IMR-90 (cell line): ENCODE measurements around the gene PPP1R2. TPM values are rescaled to one million over a fixed set of nuclear protein-coding genes. Genes with fewer than 3 reads are reported as not detected.
"Not testable (repeated sequence)": the region's sequence is repeated elsewhere in the genome, so short reads cannot be mapped to it uniquely, and the experiment has no call there.

Experiments
- ATAC-seq: fragments of 200-7000 bp; cut with Tn5 transposase; 2 replicates; pipeline ENCODE4 v1.9.1; 2020; ENCODE audit warnings: low read depth, mild to moderate bottlenecking, moderate library complexity
- BruUV-seq: library from RNA; stranded (reverse); fragments of 400-500 nt; replicated peaks from 2 replicates; lab custom pipeline; 2021; lab: Mats Ljungman, UMichigan
- CTCF ChIA-PET: fragments of 300-600 bp; formaldehyde crosslinking; extraction: SDS; loops from one replicate; lab custom pipeline; 2021; ENCODE audit warnings: antibody characterized with exemption; lab: Yijun Ruan, JAX
- POLR2A ChIA-PET: fragments of 300-600 bp; sonication (Branson Sonifier 250); formaldehyde crosslinking; loops from one replicate; lab custom pipeline; 2022; ENCODE audit warnings: antibody characterized with exemption; ENCODE audit not compliant: unreplicated experiment; lab: Charles Lee
- DNase-seq: peaks from one replicate; pipeline ENCODE4 v3.0.0; 2013
- H2AFZ ChIP-seq: replicated peaks from 2 replicates; pipeline ENCODE3; 2013; ENCODE audit warnings: low read length, mild to moderate bottlenecking; ENCODE audit not compliant: poor library complexity
- H2AK5ac ChIP-seq: 2 replicates; pipeline ENCODE4 v1.6.1; 2013; ENCODE audit warnings: low read depth, low read length, inconsistent platforms
- H2AK9ac ChIP-seq: replicated peaks from 2 replicates; pipeline ENCODE3; 2013; ENCODE audit warnings: mild to moderate bottlenecking, low read depth, low read length, moderate library complexity; ENCODE audit not compliant: poor library complexity
- H2BK120ac ChIP-seq: 2 replicates; pipeline ENCODE4 v1.6.1; 2013; ENCODE audit warnings: low read depth, low read length, inconsistent platforms
- H2BK15ac ChIP-seq: 3 replicates; pipeline ENCODE4 v1.6.1; 2013; ENCODE audit warnings: low read depth, low read length, inconsistent platforms
- H2BK20ac ChIP-seq: 2 replicates; pipeline ENCODE4 v1.6.1; 2013; ENCODE audit warnings: low read depth, mild to moderate bottlenecking, inconsistent platforms, low read length, moderate library complexity
- H2BK5ac ChIP-seq: 2 replicates; pipeline ENCODE4 v1.6.1; 2013; ENCODE audit warnings: mild to moderate bottlenecking, low read depth, low read length, inconsistent platforms; ENCODE audit not compliant: poor library complexity, severe bottlenecking
- H3K14ac ChIP-seq: replicated peaks from 2 replicates; pipeline ENCODE4 v1.6.1; 2013; ENCODE audit warnings: low read depth, low read length, inconsistent platforms
- H3K18ac ChIP-seq: 2 replicates; pipeline ENCODE4 v1.6.1; 2013; ENCODE audit warnings: low read depth, low read length, control low read depth
- H3K23ac ChIP-seq: 2 replicates; pipeline ENCODE4 v1.6.1; 2013; ENCODE audit warnings: low read depth, low read length, inconsistent platforms
- H3K27ac ChIP-seq: 2 replicates; pipeline ENCODE4 v1.5.1; 2013; ENCODE audit warnings: mild to moderate bottlenecking, control low read depth, low read length; ENCODE audit not compliant: insufficient read depth
- H3K27me3 ChIP-seq: 2 replicates; pipeline ENCODE4 v1.6.1; 2013; ENCODE audit warnings: low read length; ENCODE audit not compliant: control insufficient read depth, insufficient read depth
- H3K36me3 ChIP-seq: 2 replicates; pipeline ENCODE4 v1.6.1; 2013; ENCODE audit warnings: low read length, mixed read lengths; ENCODE audit not compliant: control insufficient read depth, insufficient read depth
- H3K4ac ChIP-seq: 2 replicates; pipeline ENCODE4 v1.6.1; 2013; ENCODE audit warnings: low read depth, low read length, inconsistent platforms
- H3K4me1 ChIP-seq: 2 replicates; pipeline ENCODE4 v1.6.1; 2013; ENCODE audit warnings: low read length, mixed read lengths; ENCODE audit not compliant: control insufficient read depth, insufficient read depth
- H3K4me2 ChIP-seq: 2 replicates; pipeline ENCODE4 v1.6.1; 2013; ENCODE audit warnings: low read depth, mild to moderate bottlenecking, control low read depth, low read length, moderate library complexity
- H3K4me3 ChIP-seq: 2 replicates; pipeline ENCODE4 v1.5.1; 2013; ENCODE audit warnings: low read depth, mild to moderate bottlenecking, control low read depth, low read length, moderate library complexity; ENCODE audit not compliant: insufficient read depth
- H3K56ac ChIP-seq: 2 replicates; pipeline ENCODE4 v1.6.1; 2013; ENCODE audit warnings: low read length, inconsistent platforms; ENCODE audit not compliant: insufficient read depth; ENCODE audit errors: extremely low read depth
- H3K79me1 ChIP-seq, 2 experiments: 2 replicates each; pipeline ENCODE4 v1.6.1; 2013; ENCODE audit warnings: low read length in 2 of 2, inconsistent platforms in 1 of 2, low read depth in 1 of 2
- H3K9ac ChIP-seq: 2 replicates; pipeline ENCODE4 v1.6.1; 2013; ENCODE audit warnings: low read depth, low read length, control low read depth
- H3K9me1 ChIP-seq: 2 replicates; pipeline ENCODE4 v1.6.1; 2013; ENCODE audit warnings: low read length, inconsistent platforms; ENCODE audit not compliant: insufficient read depth
- H3K9me3 ChIP-seq: 2 replicates; pipeline ENCODE4 v1.6.1; 2013; ENCODE audit warnings: low read length; ENCODE audit not compliant: control insufficient read depth, insufficient read depth
- H4K20me1 ChIP-seq: 2 replicates; pipeline ENCODE4 v1.6.1; 2013; ENCODE audit warnings: low read length, inconsistent platforms; ENCODE audit not compliant: insufficient read depth
- H4K5ac ChIP-seq: 2 replicates; pipeline ENCODE4 v1.6.1; 2013; ENCODE audit warnings: mild to moderate bottlenecking, low read depth, low read length, control low read depth
- H4K8ac ChIP-seq, 2 experiments: 2 replicates each; pipeline ENCODE4 v1.6.1; 2013; ENCODE audit warnings: low read depth in 2 of 2, low read length in 2 of 2, control low read depth in 1 of 2, inconsistent platforms in 1 of 2
- H4K91ac ChIP-seq: 2 replicates; pipeline ENCODE4 v1.6.1; 2013; ENCODE audit warnings: low read depth, low read length, inconsistent platforms; ENCODE audit not compliant: insufficient read depth
- FOS ChIP-seq: fragments of 150-350 bp; IDR thresholded peaks from 2 replicates; pipeline ENCODE4 v1.6.1; 2016; ENCODE audit warnings: low read depth, low read length
- MAFK ChIP-seq: IDR thresholded peaks from 2 replicates; pipeline ENCODE4 v1.6.1; 2012; ENCODE audit warnings: low read depth, low read length, improper control_type of control experiment
- POLR2A ChIP-seq: IDR thresholded peaks from 2 replicates; pipeline ENCODE4 v1.6.1; 2012; ENCODE audit warnings: mild to moderate bottlenecking, low read depth, low read length
- SMC3 ChIP-seq: fragments of 150-350 bp; IDR thresholded peaks from 2 replicates; pipeline ENCODE4 v1.6.1; 2016; ENCODE audit warnings: low read depth, mild to moderate bottlenecking, antibody characterized with exemption, low read length, moderate library complexity
- WGBS, 2 experiments: methylation state at CpG; one replicate each; pipeline versions ENCODE4 v1.1.5 to v1.1.7; 2013; ENCODE audit warnings: missing lambda C conversion rate in 2 of 2; ENCODE audit not compliant: insufficient read length in 1 of 2; ENCODE audit errors: extremely low coverage in 2 of 2; 5-methylcytosine and 5-hydroxymethylcytosine counted together
- dilution Hi-C: fragments of 300-500 bp; cut with HindIII; formaldehyde crosslinking; loops from one replicate; pipeline ENCODE4 v1.14.3; 2018; ENCODE audit warnings: low sequenced_read_pairs; ENCODE audit not compliant: unreplicated experiment
- in situ Hi-C: fragments of 300-500 bp; cut with MboI; formaldehyde crosslinking; loops from 3 replicates; pipeline ENCODE4 v1.14.3; 2019; ENCODE audit warnings: low sequenced_read_pairs, inconsistent platforms, mixed read lengths
- intact Hi-C: fragments of 100-400 bp; cut with micrococcal nuclease; formaldehyde crosslinking; loops from 2 replicates; pipeline ENCODE4 v1.10.0; 2022
- polyA plus RNA-seq, 3 experiments: library from polyadenylated mRNA; depleted of rRNA; stranded (reverse); fragments of >200 nt; gene quantifications; 2 replicates each; pipeline ENCODE4 v1.2.3, GENCODE V29; 2012; ENCODE audit warnings: low replicate concordance in 1 of 3
- total RNA-seq: library from RNA; depleted of rRNA; stranded (reverse); fragments of >200 nt; gene quantifications from 2 replicates; pipeline ENCODE4 v1.2.3, GENCODE V29; 2012

Gene PPP1R2
- total and polyA plus RNA-seq, 2 of the 4 experiments (the other 2 are of a cell fraction) = 9.2 to 36.0 TPM

GRCh38 chr3:195517030-195517429, 26.1 kb downstream of the PPP1R2 start:
- Histone ChIP-seq H3K56ac (no peak overlapping the region), H2BK5ac (no peak overlapping the region), H3K4me2 (no peak overlapping the region), H3K4me3 (no peak overlapping the region), H4K8ac (no peak overlapping the region), H3K14ac (no peak overlapping the region), H3K27ac (no peak overlapping the region), H3K4ac (no peak overlapping the region), H3K18ac (no peak overlapping the region), H4K20me1 (no peaks in the 10 kb centered on the region), H2AK9ac (no peak overlapping the region), H2BK120ac (no peak overlapping the region), H3K23ac (no peak overlapping the region), H3K9me3 (no peaks in the 10 kb centered on the region), H2BK15ac (no peak overlapping the region), H4K5ac (no peak overlapping the region), H3K27me3 (no peaks in the 10 kb centered on the region), H3K4me1 (no peaks in the 10 kb centered on the region), H3K9ac (no peak overlapping the region), H2AFZ (no peak overlapping the region), H2AK5ac (no peak overlapping the region), H4K91ac (no peak overlapping the region), H3K36me3 (peaks cover 8% of the 10 kb centered on the region), H2BK20ac (no peak overlapping the region), H3K79me1 (peaks cover 1 to 2% of the 10 kb centered on the region in 2 experiments; a peak in 2 of 4 replicates), H3K9me1 (0 out of 2 replicates have a peak, but pooled peaks cover 2% of the 10 kb centered on the region)
- TF ChIP-seq MAFK (no peak), FOS (no peak), POLR2A (no peak), SMC3 (no peak)
- ChIA-PET CTCF (interaction anchor here (3.3 kb wide), 1 partner anchor 246 kb away, joined by 16 read pairs; the partner anchor contains the start of gene XXYLT1), POLR2A (interaction anchor here (0.6 kb wide), 1 partner anchor 21 kb away, joined by 13 read pairs; no protein-coding TSS in a partner anchor)
- intact Hi-C loops (loop anchor here (5.0 kb wide), 1 partner anchor 75 kb away; the partner anchor contains the start of gene ACAP2), in situ Hi-C loops (loop anchor here (10.0 kb wide), 1 partner anchor 52 kb away; no protein-coding TSS in a partner anchor), dilution Hi-C loops (no loop called here)
- ATAC-seq (no peak), DNase-seq (no peak)
- BruUV-seq = no TSS peak
- WGBS, 2 experiments = no CpG with 5 or more reads among the region's 1 CpG

DNA sequence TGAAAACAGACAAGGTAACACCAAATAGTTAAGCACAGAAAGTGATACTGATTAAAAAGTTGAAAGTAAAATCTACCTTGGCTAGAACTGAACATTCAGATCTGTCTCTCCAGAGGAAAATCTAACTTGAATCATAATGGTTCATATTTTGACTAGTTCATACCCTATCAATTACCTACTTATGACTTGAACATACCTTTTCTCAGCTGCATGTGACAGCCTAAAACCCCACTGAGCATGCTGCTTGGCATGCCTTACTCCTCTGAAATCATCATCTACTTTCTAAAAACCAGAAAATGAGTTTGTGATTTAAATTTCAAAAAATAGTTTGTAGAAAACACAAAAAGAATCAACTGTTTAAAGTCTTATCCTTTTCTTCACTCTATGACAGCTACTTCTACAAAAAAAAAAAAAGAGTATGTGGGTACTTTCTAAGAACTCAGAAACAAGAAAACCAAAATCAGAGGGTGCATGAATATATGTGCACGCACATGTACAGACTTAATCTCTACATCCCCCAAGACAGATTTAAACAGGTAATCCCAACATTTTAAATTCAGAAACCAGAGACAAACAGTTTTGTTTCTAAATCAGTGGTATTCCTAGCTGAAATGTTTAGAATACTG, 28.4 kb downstream of the PPP1R2 start:
- ATAC-seq, H3K4me2 ChIP-seq, H2BK20ac ChIP-seq, BruUV-seq, H3K4me1 ChIP-seq, H3K4ac ChIP-seq, H3K18ac ChIP-seq, dilution Hi-C loops, H2BK15ac ChIP-seq, H3K23ac ChIP-seq, H4K20me1 ChIP-seq, H2AK5ac ChIP-seq, H4K8ac ChIP-seq, H2BK120ac ChIP-seq, H3K27ac ChIP-seq, H3K9me1 ChIP-seq, H3K9me3 ChIP-seq, H3K9ac ChIP-seq, H2AK9ac ChIP-seq, H2BK5ac ChIP-seq, H3K14ac ChIP-seq, H3K56ac ChIP-seq, H3K36me3 ChIP-seq, DNase-seq, H3K27me3 ChIP-seq, H2AFZ ChIP-seq, H3K4me3 ChIP-seq, H4K5ac ChIP-seq, H4K91ac ChIP-seq, H3K79me1 ChIP-seq, POLR2A ChIA-PET: not testable (repeated sequence)
- CTCF ChIA-PET = interaction anchor here (3.3 kb wide), 1 partner anchor 244 kb away, joined by 16 read pairs; the partner anchor contains the start of gene XXYLT1
- in situ Hi-C loops = loop anchor here (10.0 kb wide), 1 partner anchor 50 kb away; no protein-coding TSS in a partner anchor
- WGBS, 2 experiments = no CpG with 5 or more reads among the region's 1 CpG
- intact Hi-C loops = loop anchor here (2.0 to 5.0 kb wide), 2 partner anchors 72 to 244 kb away; partner anchors contain the start of genes ACAP2 and XXYLT1
